Adrenal gland (tissue), 12 donors: ENCODE results near the gene ERF. TPM values are rescaled to one million over a fixed set of nuclear protein-coding genes. Genes with fewer than 3 reads are reported as not detected.

Experiments
- DNase-seq, 7 donors: peaks; one replicate each; pipeline ENCODE4 v3.0.0-alpha.2; 2019 to 2020
- H3K27ac ChIP-seq, 5 donors: fragments of 200-600 bp; sonication (generic) in 4 of 5; 1 replicate in 3 of 5; 2 replicates in 2 of 5; pipeline versions ENCODE4 v1.5.1 to v1.8.0; 2016 to 2020; ENCODE audit warnings: mild to moderate bottlenecking in 1 of 5
- H3K27me3 ChIP-seq: fragments of 200-600 bp; 2 replicates; pipeline ENCODE4 v1.8.0; 2021
- H3K36me3 ChIP-seq, 2 donors: fragments of 200-600 bp; replicated peaks in 1 of 2; 1 replicate in 1 of 2; 2 replicates in 1 of 2; pipeline versions ENCODE4 v1.5.1 to v1.8.0; 2018 to 2022
- H3K4me1 ChIP-seq, 2 donors: fragments of 200-600 bp; replicated peaks in 1 of 2; 1 replicate in 1 of 2; 2 replicates in 1 of 2; pipeline versions ENCODE4 v1.5.1 to v1.8.0; 2018 to 2021
- H3K4me3 ChIP-seq, 4 donors: fragments of 200-600 bp; sonication (generic) in 3 of 4; one replicate each; pipeline ENCODE4 v1.5.1; 2016 to 2018
- H3K9me3 ChIP-seq, 3 donors: fragments of 200-600 bp; sonication (generic) in 1 of 3; replicated peaks in 1 of 3; 1 replicate in 2 of 3; 2 replicates in 1 of 3; pipeline versions ENCODE4 v1.5.1 to v1.8.0; 2016 to 2021
- CTCF ChIP-seq, 6 experiments: fragments of 450-650 bp in 4 of 6; fragments of 200-600 bp in 2 of 6; sonication (generic) in 1 of 6; IDR thresholded peaks; 1 replicate in 5 of 6; 2 replicates in 1 of 6; pipeline versions ENCODE4 v1.5.1 to v1.8.0; 2016 to 2021; ENCODE audit warnings: antibody characterized with exemption in 6 of 6, mild to moderate bottlenecking in 2 of 6, moderate library complexity in 1 of 6
- POLR2A ChIP-seq, 2 donors: fragments of 450-650 bp; IDR thresholded peaks; one replicate each; pipeline ENCODE4 v1.6.1; 2017; ENCODE audit warnings: antibody characterized with exemption in 2 of 2, mild to moderate bottlenecking in 2 of 2, moderate library complexity in 1 of 2
- WGBS, 4 donors: extraction: QIAGEN DNeasy Blood & Tissue Kit in 2 of 4; methylation state at CpG; one replicate each; pipeline versions ENCODE4 v1.1.5 to v1.1.7; 2013 to 2017; 5-methylcytosine and 5-hydroxymethylcytosine counted together
- intact Hi-C, 2 donors: fragments of 100-400 bp; cut with DNase I; formaldehyde crosslinking; loops; one replicate each; pipeline versions ENCODE4 v1.14.1 to v1.15.0; 2022 to 2023
- polyA plus RNA-seq, 3 donors: library from polyadenylated mRNA; stranded (reverse); fragments of 200-250 nt in 2 of 3; fragments of 350-450 nt in 1 of 3; fragmentation: Illumina TruSeq in 1 of 3; extraction: RNeasy Lipid Tissue Mini Kit (QIAGEN cat#74804) in 1 of 3; gene quantifications; one replicate each; pipeline ENCODE4 v1.2.3, GENCODE V29; 2013 to 2014
- total RNA-seq, 9 donors: library from RNA; depleted of rRNA in 4 of 9; stranded (reverse); fragments of >200 nt in 4 of 9; fragments of 120-200 nt in 1 of 9; fragmentation: NEBNext Ultra II Directional in 1 of 9; extraction: Animal tissue kit (Norgen Biotek cat#: 25700) in 1 of 9; gene quantifications; one replicate each; pipeline versions ENCODE4 v1.1.0 to v1.2.4, GENCODE V29; 2013 to 2023
- donor health status: healthy with polysubstance abuse.
- donor health status: Bipolar disorder and iron deficiency.
- donor health status: DM: yes; HTN: yes; CAD: no.
- donor health status: DM: no; HTN: no; CAD: no.
- donor health status: DM: no; HTN: no; CAD: no.
- donor health status: DM: yes; HTN: yes; CAD: no.

The ERF gene
- total and polyA plus RNA-seq, 12 donors = 11.4 to 147 (median 52.4) TPM

- peak within 1 kb of the TSS in 3 of 5 donors; percentile 27 to 73 (median 71) for H3K27ac ChIP-seq
These were observed 46.8 kb upstream of the ERF start, which contains the start of gene PRR19 for GRCh38 chr19:42301646-42302203. PRR19 (plus strand) TSS chr19:42302132; CDS start chr19:42309585, 7,453 bp downstream.

GRCh38 chr19:42297039-42297438, 42.1 kb upstream of the ERF start:
- Histone ChIP-seq H3K36me3 (peaks cover 0 to 32% of the 10 kb centered on the region in 2 donors), H3K27me3 (no peaks in the 10 kb centered on the region), H3K4me3 (no peak overlapping the region), H3K4me1 (peaks cover 5 to 7% of the 10 kb centered on the region in 2 donors), H3K27ac (no peak overlapping the region), H3K9me3 (no peaks in the 10 kb centered on the region)
- 89 to 94% (median 90%) methylated on average over 14 to 15 of the region's 15 CpGs for WGBS, 4 donors
- intact Hi-C loops = no loop called here
- TF ChIP-seq CTCF (IDR thresholded peaks at IDR 0.05) (no peak), POLR2A (IDR thresholded peaks at IDR 0.05) (no peak)
- peak in 1 of 7 donors; percentile 54 for DNase-seq

More at GRCh38 chr19:42301646-42302203, 46.8 kb upstream of the ERF start, which contains the start of gene PRR19:
- H3K27me3 ChIP-seq = no peaks in the 10 kb centered on the region
- peaks cover 6 to 13% of the 10 kb centered on the region in 2 donors for H3K4me1 ChIP-seq
- WGBS, 4 donors = 6 to 18% (median 9%) methylated on average over 10 to 21 of the region's 21 CpGs
- intact Hi-C loops = no loop called here
- TF ChIP-seq CTCF (IDR thresholded peaks at IDR 0.05) (no peak), POLR2A (IDR thresholded peaks at IDR 0.05) (no peak)
- no peaks in the 10 kb centered on the region for H3K36me3 ChIP-seq
- no peaks in the 10 kb centered on the region for H3K9me3 ChIP-seq
- peak in 1 of 7 donors; percentile 42 for DNase-seq
- H3K4me3 ChIP-seq = peak within 1 kb of the TSS; percentile 8 to 67 (median 33)

- DNase-seq = peak; percentile 81 to 96 (median 87)
- WGBS, 4 donors = 78 to 100% (median 80%) methylated on average over 1 to 6 of the region's 6 CpGs; no CpG with 5 or more reads in 1 of the 4 donors
These were observed 41.0 kb upstream of the ERF start for GRCh38 chr19:42295831-42296525.

More at GRCh38 chr19:42295831-42296525, 41.0 kb upstream of the ERF start:
- no peaks in the 10 kb centered on the region for H3K27me3 ChIP-seq
- H3K27ac ChIP-seq = no peak overlapping the region
- intact Hi-C loops = no loop called here
- H3K4me3 ChIP-seq = no peak overlapping the region
- H3K9me3 ChIP-seq = no peaks in the 10 kb centered on the region
- TF ChIP-seq POLR2A (IDR thresholded peaks at IDR 0.05) (no peak), CTCF (IDR thresholded peaks at IDR 0.05) (peak; percentile 85 to 91 (median 89))
- H3K4me1 ChIP-seq = no peaks in the 10 kb centered on the region
- H3K36me3 ChIP-seq = peaks cover 0 to 43% of the 10 kb centered on the region in 2 donors
